GM12878 (cell line): Measurements from ENCODE around the gene ZNF174. TPM values are rescaled to one million over a fixed set of nuclear protein-coding genes. Genes with fewer than 3 reads are reported as not detected.

ENCODE experiments used
- ASH2L ChIP-seq: fragments of 300-600, 200-600 bp; sonication (generic); IDR thresholded peaks from 2 replicates; pipeline ENCODE4 v1.6.1; 2017; ENCODE audit warnings: low read depth, mild to moderate bottlenecking, borderline replicate concordance
- BHLHE40 ChIP-seq, 2 experiments: fragments of 450-650 bp in 1 of 2; IDR thresholded peaks; 2 replicates each; pipeline ENCODE4 v1.6.1; 2011 to 2017; ENCODE audit warnings: low read depth in 2 of 2, borderline replicate concordance in 1 of 2, improper control_type of control experiment in 1 of 2, low read length in 1 of 2, mild to moderate bottlenecking in 1 of 2
- CBX5 ChIP-seq: sonication (generic); IDR thresholded peaks from 2 replicates; pipeline ENCODE4 v1.6.1; 2016; ENCODE audit warnings: low read depth, moderate library complexity, mild to moderate bottlenecking, inconsistent platforms
- CEBPZ ChIP-seq: fragments of 150-350 bp; IDR thresholded peaks from 2 replicates; pipeline ENCODE4 v1.6.1; 2016; ENCODE audit warnings: low read depth, low read length
- CHD1 ChIP-seq: IDR thresholded peaks from 2 replicates; pipeline ENCODE4 v1.6.1; 2012; ENCODE audit warnings: low read depth, low read length, improper control_type of control experiment
- EGR1 ChIP-seq, 2 experiments: IDR thresholded peaks; 1 replicate in 1 of 2; 2 replicates in 1 of 2; pipeline ENCODE4 v1.6.1; 2011 to 2012; ENCODE audit warnings: low read depth in 2 of 2, low read length in 2 of 2, borderline replicate concordance in 1 of 2, mild to moderate bottlenecking in 1 of 2, moderate library complexity in 1 of 2
- EZH2 ChIP-seq: IDR thresholded peaks from 2 replicates; pipeline ENCODE4 v1.6.1; 2012; ENCODE audit warnings: low read depth, mild to moderate bottlenecking, control low read depth, inconsistent platforms, low read length, borderline replicate concordance; ENCODE audit not compliant: control insufficient read depth
- HDAC2 ChIP-seq: fragments of 200-600 bp; sonication (generic); IDR thresholded peaks from 2 replicates; pipeline ENCODE4 v1.6.1; 2017
- IRF4 ChIP-seq: IDR thresholded peaks from 2 replicates; pipeline ENCODE4 v1.6.1; 2011; ENCODE audit warnings: low read depth, low read length
- KAT2A ChIP-seq: conservative IDR thresholded peaks from 2 replicates; pipeline ENCODE4 v1.6.1; 2011; ENCODE audit warnings: low read depth, low read length; ENCODE audit not compliant: control insufficient read depth
- LARP7 ChIP-seq: fragments of 450-650 bp; IDR thresholded peaks from 2 replicates; pipeline ENCODE4 v1.6.1; 2017; ENCODE audit warnings: mild to moderate bottlenecking
- MEF2A ChIP-seq: IDR thresholded peaks from 2 replicates; pipeline ENCODE4 v1.6.1; 2011; ENCODE audit warnings: low read depth, mild to moderate bottlenecking, low read length, moderate library complexity; ENCODE audit not compliant: insufficient read depth
- NRF1 ChIP-seq: conservative IDR thresholded peaks from 2 replicates; pipeline ENCODE4 v1.6.1; 2011; ENCODE audit warnings: mild to moderate bottlenecking, low read depth, low read length, improper control_type of control experiment
- PAX8 ChIP-seq: fragments of 450-650 bp; IDR thresholded peaks from 2 replicates; pipeline ENCODE4 v1.6.1; 2017; ENCODE audit warnings: mild to moderate bottlenecking, moderate library complexity
- POLR2A ChIP-seq: IDR thresholded peaks from 2 replicates; pipeline ENCODE4 v1.6.1; 2011; ENCODE audit warnings: low read depth, mild to moderate bottlenecking, low read length
- RB1 ChIP-seq: fragments of 450-650 bp; formaldehyde crosslinking; IDR thresholded peaks from 2 replicates; pipeline ENCODE4 v1.6.1; 2017; ENCODE audit warnings: mild to moderate bottlenecking, borderline replicate concordance
- SREBF1 ChIP-seq: IDR thresholded peaks from 2 replicates; pipeline ENCODE4 v1.6.1; 2012; ENCODE audit warnings: mild to moderate bottlenecking, low read length
- STAT3 ChIP-seq: IDR thresholded peaks from 2 replicates; pipeline ENCODE4 v1.6.1; 2011; ENCODE audit warnings: low read depth, low read length, improper control_type of control experiment
- TCF3 ChIP-seq: IDR thresholded peaks from 2 replicates; pipeline ENCODE4 v1.6.1; 2012; ENCODE audit warnings: low read depth, mild to moderate bottlenecking, low read length, borderline replicate concordance; ENCODE audit not compliant: insufficient read depth
- USF2 ChIP-seq: IDR thresholded peaks from 2 replicates; pipeline ENCODE4 v1.6.1; 2011; ENCODE audit warnings: low read depth, low read length, improper control_type of control experiment, borderline replicate concordance
- YBX1 ChIP-seq: fragments of 450-650 bp; IDR thresholded peaks from 2 replicates; pipeline ENCODE4 v1.6.1; 2016; ENCODE audit warnings: antibody characterized with exemption
- ZNF622 ChIP-seq: fragments of 450-650 bp; IDR thresholded peaks from 2 replicates; pipeline ENCODE4 v1.6.1; 2017; ENCODE audit warnings: mild to moderate bottlenecking, inconsistent platforms
- ZSCAN29 ChIP-seq: fragments of 450-650 bp; IDR thresholded peaks from 2 replicates; pipeline ENCODE4 v1.6.1; 2017; ENCODE audit warnings: mild to moderate bottlenecking, moderate library complexity
- polyA plus RNA-seq, 11 experiments: library from polyadenylated mRNA; depleted of rRNA in 4 of 11; unstranded in 6 of 11; stranded (reverse) in 5 of 11; fragments of >200 nt; fragmentation: Nextera tagmentation in 4 of 11; fragmentation: Illumina TruSeq in 1 of 11; extraction: Ambion mirVana in 4 of 11; extraction: Trizol in 1 of 11; gene quantifications; 1 replicate in 1 of 11; 2 replicates in 10 of 11; pipeline versions ENCODE4 v1.2.1 to v1.2.3, GENCODE V29; 2011 to 2016; ENCODE audit warnings: inconsistent platforms in 2 of 11, missing spikeins in 2 of 11, low read depth in 1 of 11
- total RNA-seq, 4 experiments: library from RNA; depleted of rRNA in 3 of 4; stranded (reverse); fragments of >200 nt in 3 of 4; fragmentation: Illumina TruSeq in 1 of 4; extraction: Trizol in 1 of 4; gene quantifications; 2 replicates each; pipeline versions ENCODE4 v1.2.1 to v1.2.3, GENCODE V29; 2013 to 2021
- TF ChIP-seq, protein P1 (sequence below): fragments of 450-650 bp; conservative IDR thresholded peaks from 2 replicates; pipeline ENCODE4 v1.6.1; 2017; ENCODE audit warnings: mild to moderate bottlenecking, moderate library complexity
- TF ChIP-seq, protein P2 (sequence below): IDR thresholded peaks from 2 replicates; pipeline ENCODE4 v1.6.1; 2011; ENCODE audit warnings: low read depth, mild to moderate bottlenecking, low read length, moderate library complexity, borderline replicate concordance; ENCODE audit errors: extremely low read depth

Gene ZNF174
- total and polyA plus RNA-seq, 10 of the 15 experiments (the other 5 are each of a cell fraction or from before 2014, with no cell fraction given) = 3.0 to 14.3 (median 10.1) TPM

DNA sequence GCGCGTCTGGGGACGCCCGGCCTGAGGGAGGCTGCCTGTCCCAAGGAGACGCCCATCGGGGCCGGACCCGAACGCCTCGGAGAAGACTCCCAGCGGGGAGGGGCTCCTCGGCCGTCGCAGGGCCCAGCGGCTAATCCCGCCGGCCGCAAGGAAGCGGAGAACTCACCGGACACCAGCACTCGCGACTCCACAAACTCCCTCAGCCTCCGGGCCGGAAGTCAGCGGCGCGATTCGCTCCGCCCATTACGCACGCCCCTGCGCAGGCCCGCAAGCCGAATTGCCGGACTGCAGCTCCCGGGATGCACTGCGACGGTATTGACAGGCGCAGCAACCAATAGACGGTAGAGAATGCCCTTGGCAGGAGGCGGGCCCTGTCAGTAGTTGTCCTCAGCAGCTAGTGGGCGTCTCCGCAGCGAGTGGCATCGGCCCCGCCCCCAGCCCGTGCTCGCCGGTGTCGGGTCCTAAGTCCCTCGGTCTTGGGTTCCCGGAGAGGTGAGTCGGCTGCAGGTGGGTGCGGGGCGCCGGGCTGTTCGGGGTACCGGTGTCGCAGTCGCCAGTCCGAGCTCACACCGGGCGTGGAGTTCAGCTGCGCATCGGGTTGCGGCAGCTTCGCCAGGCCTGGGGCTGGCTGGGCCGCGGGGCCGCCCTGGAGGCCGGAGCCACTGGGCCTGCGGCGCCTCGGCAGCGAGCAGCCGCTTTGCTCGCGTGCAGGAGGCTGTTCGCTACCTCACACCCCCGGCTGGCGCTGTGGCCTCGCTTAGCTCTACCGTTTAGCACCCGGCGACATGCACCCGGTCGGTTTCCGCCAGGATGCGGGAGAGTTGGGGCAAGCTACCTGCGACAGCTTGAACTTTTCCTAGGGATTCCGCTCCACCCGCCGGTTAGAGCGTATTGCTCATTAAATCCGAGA is at the start of gene ZNF174, which contains the start of gene ZSCAN32 (continued):
- TF ChIP-seq CHD1 = no peak
- peak; percentile 71 for TF ChIP-seq CEBPZ
- peak; percentile 13 for TF ChIP-seq CBX5
- peak; percentile 90 for TF ChIP-seq POLR2A
- TF ChIP-seq ASH2L = peak; percentile 93
- no peak for TF ChIP-seq YBX1
- no peak for TF ChIP-seq PAX8
- peak; percentile 43; the same call in 1 of the 2 replicates for TF ChIP-seq RB1
- peak; percentile 96 for TF ChIP-seq LARP7
- TF ChIP-seq, protein P1, sequence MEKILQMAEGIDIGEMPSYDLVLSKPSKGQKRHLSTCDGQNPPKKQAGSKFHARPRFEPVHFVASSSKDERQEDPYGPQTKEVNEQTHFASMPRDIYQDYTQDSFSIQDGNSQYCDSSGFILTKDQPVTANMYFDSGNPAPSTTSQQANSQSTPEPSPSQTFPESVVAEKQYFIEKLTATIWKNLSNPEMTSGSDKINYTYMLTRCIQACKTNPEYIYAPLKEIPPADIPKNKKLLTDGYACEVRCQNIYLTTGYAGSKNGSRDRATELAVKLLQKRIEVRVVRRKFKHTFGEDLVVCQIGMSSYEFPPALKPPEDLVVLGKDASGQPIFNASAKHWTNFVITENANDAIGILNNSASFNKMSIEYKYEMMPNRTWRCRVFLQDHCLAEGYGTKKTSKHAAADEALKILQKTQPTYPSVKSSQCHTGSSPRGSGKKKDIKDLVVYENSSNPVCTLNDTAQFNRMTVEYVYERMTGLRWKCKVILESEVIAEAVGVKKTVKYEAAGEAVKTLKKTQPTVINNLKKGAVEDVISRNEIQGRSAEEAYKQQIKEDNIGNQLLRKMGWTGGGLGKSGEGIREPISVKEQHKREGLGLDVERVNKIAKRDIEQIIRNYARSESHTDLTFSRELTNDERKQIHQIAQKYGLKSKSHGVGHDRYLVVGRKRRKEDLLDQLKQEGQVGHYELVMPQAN = peak; percentile 90
- peak; percentile 39; the same call in 1 of the 2 replicates for TF ChIP-seq ZSCAN29
- peak; percentile 76 to 79 for TF ChIP-seq EGR1 (IDR thresholded peaks at IDR 0.05; ENCODE audit: borderline replicate concordance in 1 of 2, low read depth in 2 of 2, low read length in 2 of 2)
- TF ChIP-seq HDAC2 = no peak
- TF ChIP-seq EZH2 = no peak
- no peak for TF ChIP-seq IRF4
- TF ChIP-seq STAT3 = no peak
- TF ChIP-seq ZNF622 = no peak
- TF ChIP-seq SREBF1 = no peak
- no peak for TF ChIP-seq USF2
- TF ChIP-seq, protein P2, sequence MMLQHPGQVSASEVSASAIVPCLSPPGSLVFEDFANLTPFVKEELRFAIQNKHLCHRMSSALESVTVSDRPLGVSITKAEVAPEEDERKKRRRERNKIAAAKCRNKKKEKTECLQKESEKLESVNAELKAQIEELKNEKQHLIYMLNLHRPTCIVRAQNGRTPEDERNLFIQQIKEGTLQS = no peak
- no peak for TF ChIP-seq MEF2A
- TF ChIP-seq TCF3 = peak; percentile 62; the same call in 1 of the 2 replicates
- no peak for TF ChIP-seq KAT2A
- peak; percentile 91 for TF ChIP-seq NRF1
- TF ChIP-seq BHLHE40 (IDR thresholded peaks at IDR 0.05; ENCODE audit: borderline replicate concordance in 1 of 2, low read depth in 2 of 2, low read length in 1 of 2) = peak; percentile 88 to 96
